H1 (cell line): Measurements from ENCODE around the gene MMAA. TPM values are rescaled to one million over a fixed set of nuclear protein-coding genes. Genes with fewer than 3 reads are reported as not detected.

ENCODE experiments used
- CTCF ChIA-PET: fragments of 300-600 bp; sonication (Branson Sonifier 250); formaldehyde crosslinking; loops from one replicate; lab custom pipeline; 2021; ENCODE audit not compliant: partially characterized antibody; lab: Charles Lee
- POLR2A ChIA-PET: fragments of 300-600 bp; sonication (Branson Sonifier 250); formaldehyde crosslinking; loops from one replicate; lab custom pipeline; 2021; ENCODE audit warnings: inconsistent platforms; ENCODE audit not compliant: partially characterized antibody; lab: Charles Lee
- DNase-seq, 2 experiments: peaks; one replicate each; pipeline versions ENCODE4 v3.0.0 to v3.0.0-alpha.2; 2010 to 2022; ENCODE audit warnings: low spot score in 2 of 2, low read depth in 1 of 2, mixed read lengths in 1 of 2
- FAIRE-seq: peaks from 2 replicates; lab custom pipeline; 2011; peaks lifted over from hg19 to GRCh38; lab: Jason Lieb, UNC
- H2AFZ ChIP-seq: 2 replicates; pipeline ENCODE4 v1.8.1; 2012; ENCODE audit warnings: low read length, inconsistent platforms
- H2AK5ac ChIP-seq: 2 replicates; pipeline ENCODE4 v1.6.1; 2013; ENCODE audit warnings: low read depth, low read length
- H2BK120ac ChIP-seq: replicated peaks from 2 replicates; pipeline ENCODE3; 2013; ENCODE audit warnings: low read depth, low read length, inconsistent platforms
- H2BK12ac ChIP-seq: 2 replicates; pipeline ENCODE4 v1.6.1; 2013; ENCODE audit warnings: low read depth, low read length
- H2BK15ac ChIP-seq: 2 replicates; pipeline ENCODE4 v1.6.1; 2013; ENCODE audit warnings: low read length
- H2BK20ac ChIP-seq: 2 replicates; pipeline ENCODE4 v1.6.1; 2013; ENCODE audit warnings: low read length
- H2BK5ac ChIP-seq: 2 replicates; pipeline ENCODE4 v1.6.1; 2013; ENCODE audit warnings: low read depth, low read length
- H3K14ac ChIP-seq: 2 replicates; pipeline ENCODE4 v1.6.1; 2013; ENCODE audit warnings: inconsistent platforms; ENCODE audit not compliant: insufficient read length
- H3K18ac ChIP-seq: 2 replicates; pipeline ENCODE4 v1.6.1; 2013; ENCODE audit warnings: low read length; ENCODE audit errors: extremely low read depth
- H3K23ac ChIP-seq: 2 replicates; pipeline ENCODE4 v1.6.1; 2013; ENCODE audit warnings: inconsistent platforms; ENCODE audit not compliant: insufficient read length
- H3K23me2 ChIP-seq: 2 replicates; pipeline ENCODE4 v1.6.1; 2013; ENCODE audit warnings: low read depth, low read length
- H3K27ac ChIP-seq: 2 replicates; pipeline ENCODE4 v1.6.1; 2011; ENCODE audit warnings: low read depth, low read length, inconsistent platforms
- H3K27me3 ChIP-seq, 4 experiments: replicated peaks in 1 of 4; 1 replicate in 1 of 4; 2 replicates in 3 of 4; pipeline versions ENCODE4 v1.6.1 to v1.8.1; 2011 to 2013; ENCODE audit warnings: low read length in 3 of 4, mild to moderate bottlenecking in 3 of 4, inconsistent platforms in 2 of 4, mixed read lengths in 2 of 4, moderate library complexity in 1 of 4; ENCODE audit not compliant: control insufficient read depth in 3 of 4, insufficient read depth in 3 of 4; ENCODE audit errors: extremely low read depth in 1 of 4
- H3K36me3 ChIP-seq, 4 experiments: 2 replicates each; pipeline versions ENCODE4 v1.6.1 to v1.8.1; 2011 to 2013; ENCODE audit warnings: mild to moderate bottlenecking in 4 of 4, low read length in 3 of 4, moderate library complexity in 2 of 4, control low read depth in 1 of 4, inconsistent platforms in 1 of 4; ENCODE audit not compliant: insufficient read depth in 4 of 4, control insufficient read depth in 2 of 4
- H3K4ac ChIP-seq: replicated peaks from 2 replicates; pipeline ENCODE3; 2013; ENCODE audit warnings: low read length, low read depth, mixed read lengths, inconsistent platforms; ENCODE audit not compliant: insufficient read length
- H3K4me1 ChIP-seq, 4 experiments: replicated peaks in 1 of 4; 1 replicate in 1 of 4; 2 replicates in 3 of 4; pipeline versions ENCODE4 v1.6.1 to v1.8.1; 2011 to 2013; ENCODE audit warnings: low read length in 3 of 4, inconsistent platforms in 2 of 4, mixed read lengths in 1 of 4; ENCODE audit not compliant: insufficient read depth in 4 of 4, control insufficient read depth in 3 of 4
- H3K4me2 ChIP-seq, 2 experiments: 2 replicates each; pipeline versions ENCODE4 v1.6.1 to v1.8.1; 2011 to 2013; ENCODE audit warnings: low read depth in 2 of 2, low read length in 2 of 2, control low read depth in 1 of 2, inconsistent platforms in 1 of 2, mild to moderate bottlenecking in 1 of 2; ENCODE audit not compliant: insufficient read depth in 1 of 2
- H3K4me3 ChIP-seq, 4 experiments: fragments of 200-600, 300-600 bp in 1 of 4; sonication (generic), shearing (Covaris generic), sonication (Bioruptor Twin) in 1 of 4; 2 replicates each; pipeline versions ENCODE4 v1.5.1 to v1.8.1; 2011 to 2016; ENCODE audit warnings: low read length in 4 of 4, low read depth in 3 of 4, control low read depth in 2 of 4, inconsistent platforms in 2 of 4, mild to moderate bottlenecking in 2 of 4, mixed read lengths in 1 of 4, moderate library complexity in 1 of 4; ENCODE audit not compliant: insufficient read depth in 2 of 4; ENCODE audit errors: extremely low read depth in 1 of 4
- H3K56ac ChIP-seq: replicated peaks from 2 replicates; pipeline ENCODE3; 2013; ENCODE audit warnings: low read depth, mild to moderate bottlenecking, mixed read lengths, low read length, inconsistent platforms; ENCODE audit not compliant: insufficient read length
- H3K79me1 ChIP-seq: 2 replicates; pipeline ENCODE4 v1.6.1; 2013; ENCODE audit warnings: low read depth, low read length, control low read depth
- H3K79me2 ChIP-seq, 2 experiments: 2 replicates each; pipeline versions ENCODE4 v1.6.1 to v1.8.1; 2012 to 2013; ENCODE audit warnings: low read length in 2 of 2, mild to moderate bottlenecking in 2 of 2, inconsistent platforms in 1 of 2; ENCODE audit not compliant: insufficient read depth in 2 of 2, control insufficient read depth in 1 of 2
- H3K9ac ChIP-seq, 4 experiments: replicated peaks in 1 of 4; 1 replicate in 1 of 4; 2 replicates in 3 of 4; pipeline versions ENCODE4 v1.6.1 to v1.8.1; 2011 to 2013; ENCODE audit warnings: low read depth in 3 of 4, low read length in 3 of 4, control low read depth in 2 of 4, mild to moderate bottlenecking in 2 of 4, moderate library complexity in 2 of 4, inconsistent platforms in 1 of 4; ENCODE audit errors: extremely low read depth in 1 of 4
- H3K9me3 ChIP-seq, 2 experiments: 2 replicates each; pipeline versions ENCODE4 v1.6.1 to v1.8.1; 2012 to 2013; ENCODE audit warnings: mild to moderate bottlenecking in 2 of 2, moderate library complexity in 2 of 2, control low read depth in 1 of 2, inconsistent platforms in 1 of 2, low read depth in 1 of 2, low read length in 1 of 2, mixed read lengths in 1 of 2; ENCODE audit not compliant: insufficient read depth in 2 of 2
- H4K20me1 ChIP-seq, 2 experiments: replicated peaks in 1 of 2; 2 replicates each; pipeline versions ENCODE3 to v1.8.1; 2011 to 2013; ENCODE audit warnings: inconsistent platforms in 2 of 2, low read length in 2 of 2, mild to moderate bottlenecking in 1 of 2; ENCODE audit not compliant: insufficient read depth in 2 of 2, control insufficient read depth in 1 of 2
- H4K5ac ChIP-seq: 2 replicates; pipeline ENCODE4 v1.6.1; 2013; ENCODE audit warnings: low read length, low read depth, mixed read lengths, inconsistent platforms; ENCODE audit not compliant: insufficient read length
- H4K8ac ChIP-seq: 2 replicates; pipeline ENCODE4 v1.8.0; 2013; ENCODE audit warnings: mild to moderate bottlenecking, moderate library complexity, low read length, inconsistent platforms; ENCODE audit not compliant: insufficient read depth; ENCODE audit errors: extremely low read depth
- H4K91ac ChIP-seq: replicated peaks from 2 replicates; pipeline ENCODE3; 2013; ENCODE audit warnings: low read length, mixed read lengths, inconsistent platforms; ENCODE audit not compliant: insufficient read length
- ATF3 ChIP-seq: IDR thresholded peaks from 2 replicates; pipeline ENCODE4 v1.6.1; 2011; ENCODE audit warnings: low read depth, mild to moderate bottlenecking, low read length; ENCODE audit not compliant: insufficient read depth
- RXRA ChIP-seq: IDR thresholded peaks from 2 replicates; pipeline ENCODE4 v1.6.1; 2011; ENCODE audit warnings: low read depth, mild to moderate bottlenecking, low read length, moderate library complexity; ENCODE audit not compliant: insufficient read depth
- WGBS, 2 experiments: shearing (Covaris generic) in 1 of 2; methylation state at CpG; one replicate each; pipeline versions ENCODE4 v1.1.6 to v1.1.7; 2013 to 2015; ENCODE audit warnings: low lambda C conversion rate in 2 of 2, mixed read lengths in 2 of 2, inconsistent platforms in 1 of 2, low coverage in 1 of 2, missing lambda C conversion rate in 1 of 2; ENCODE audit not compliant: insufficient replicate concordance in 2 of 2, insufficient coverage in 1 of 2, insufficient read length in 1 of 2; ENCODE audit errors: extremely low coverage in 1 of 2, missing lambda C conversion rate in 1 of 2; 5-methylcytosine and 5-hydroxymethylcytosine counted together
- polyA plus RNA-seq, 7 experiments: library from polyadenylated mRNA; depleted of rRNA in 3 of 7; stranded (reverse) in 5 of 7; unstranded in 2 of 7; fragments of >200 nt in 5 of 7; fragments of 200-250 nt in 2 of 7; gene quantifications; 1 replicate in 5 of 7; 2 replicates in 1 of 7; 4 replicates in 1 of 7; pipeline versions ENCODE4 v1.2.1 to v1.2.3, GENCODE V29; 2011 to 2013; ENCODE audit warnings: missing spikeins in 2 of 7, mixed read lengths in 2 of 7
- total RNA-seq: library from RNA; stranded (reverse); fragmentation: NEBNext Ultra II Directional; extraction: Animal tissue kit (Norgen Biotek cat#: 25700); gene quantifications from 2 replicates; pipeline ENCODE4 v1.2.1, GENCODE V29; 2021

MMAA gene
- total and polyA plus RNA-seq, 2 of the 8 experiments (the other 6 are each of a cell fraction or from before 2014, with no cell fraction given), result 0.98 to 4.9 TPM

- no peaks in the 10 kb centered on the region for H3K23me2 ChIP-seq
- H3K4ac ChIP-seq, result no peak overlapping the region
- no peak overlapping the region for H4K91ac ChIP-seq
- no peak overlapping the region for H3K9ac ChIP-seq
- FAIRE-seq (no peak), DNase-seq (no peak)
- no peak overlapping the region for H2BK5ac ChIP-seq
- no peak overlapping the region for H3K23ac ChIP-seq
- H3K4me1 ChIP-seq, result no peaks in the 10 kb centered on the region
- H3K9me3 ChIP-seq, result peaks cover 0 to 5% of the 10 kb centered on the region in 2 experiments; a peak in 1 of 4 replicates
- no peaks in the 10 kb centered on the region for H3K79me1 ChIP-seq
- H3K27me3 ChIP-seq, result no peaks in the 10 kb centered on the region
- TF ChIP-seq RXRA (no peak), ATF3 (no peak)
- CTCF ChIA-PET, result no interaction called here
- H4K20me1 ChIP-seq, result no peaks in the 10 kb centered on the region
- no peak overlapping the region for H3K14ac ChIP-seq
- no peak overlapping the region for H3K18ac ChIP-seq
- no peak overlapping the region for H2BK12ac ChIP-seq
- no peak overlapping the region for H2BK20ac ChIP-seq
- no peak overlapping the region for H3K27ac ChIP-seq
- no peak overlapping the region for H2AK5ac ChIP-seq
- H4K8ac ChIP-seq, result no peak overlapping the region
- no peak overlapping the region for H3K4me2 ChIP-seq
- WGBS, 2 experiments, result 88% methylated on average over 2 of the region's 2 CpGs; no CpG with 5 or more reads in 1 of the 2 experiments
- no peak overlapping the region for H3K56ac ChIP-seq
- no peak overlapping the region for H2AFZ ChIP-seq
- no peak overlapping the region for H3K4me3 ChIP-seq
- peaks cover 0 to 2% (median 0%) of the 10 kb centered on the region in 4 experiments; a peak in 2 of 8 replicates for H3K36me3 ChIP-seq
- H2BK120ac ChIP-seq, result no peak overlapping the region
- H4K5ac ChIP-seq, result no peak overlapping the region
- POLR2A ChIA-PET, result no interaction called here
- H2BK15ac ChIP-seq, result no peak overlapping the region
- no peaks in the 10 kb centered on the region for H3K79me2 ChIP-seq
These were observed 75.7 kb downstream of the MMAA start for GRCh38 chr4:145694929-145695328.
